GM23338 (cell line): ENCODE results near the gene ATXN7L1. TPM values are rescaled to one million over a fixed set of nuclear protein-coding genes. Genes with fewer than 3 reads are reported as not detected.

Experiments used
- ATAC-seq: fragments of 200-7000 bp; cut with Tn5 transposase; 3 replicates; pipeline ENCODE4 v1.9.1; 2020
- DNase-seq: peaks from one replicate; pipeline ENCODE4 v3.0.0-alpha.2; 2015; ENCODE audit warnings: low spot score
- H2AFZ ChIP-seq: fragments of 200-600 bp; sonication (generic); 2 replicates; pipeline ENCODE4 v1.8.0; 2016; ENCODE audit warnings: antibody characterized with exemption, mild to moderate bottlenecking, moderate library complexity
- H3F3A ChIP-seq: fragments of 200-600 bp; sonication (generic); replicated peaks from 2 replicates; pipeline ENCODE4 v1.8.0; 2017; ENCODE audit warnings: antibody characterized with exemption, mixed run types, low read depth
- H3K27ac ChIP-seq: fragments of 200-600 bp; sonication (generic); 2 replicates; pipeline ENCODE4 v1.6.1; 2016; ENCODE audit warnings: low read depth
- H3K27me3 ChIP-seq: fragments of 200-600 bp; sonication (generic); 2 replicates; pipeline ENCODE4 v1.8.0; 2016; ENCODE audit warnings: mild to moderate bottlenecking, mixed run types, moderate library complexity; ENCODE audit not compliant: insufficient read depth
- H3K36me3 ChIP-seq: fragments of 200-600 bp; sonication (generic); 2 replicates; pipeline ENCODE4 v1.8.0; 2016; ENCODE audit warnings: mild to moderate bottlenecking; ENCODE audit not compliant: insufficient read depth
- H3K4me1 ChIP-seq: fragments of 200-600 bp; sonication (generic); 2 replicates; pipeline ENCODE4 v1.8.0; 2016; ENCODE audit warnings: mild to moderate bottlenecking, moderate library complexity; ENCODE audit not compliant: insufficient read depth
- H3K4me2 ChIP-seq: fragments of 200-600 bp; sonication (generic); 2 replicates; pipeline ENCODE4 v1.7.1; 2017; ENCODE audit warnings: mixed run types
- H3K4me3 ChIP-seq: fragments of 200-600 bp; sonication (generic); 2 replicates; pipeline ENCODE4 v1.6.1; 2016; ENCODE audit warnings: mixed run types
- H3K79me2 ChIP-seq: fragments of 200-600 bp; sonication (generic); replicated peaks from 2 replicates; pipeline ENCODE4 v1.8.0; 2017; ENCODE audit warnings: mild to moderate bottlenecking; ENCODE audit not compliant: insufficient read depth
- H3K9me2 ChIP-seq: fragments of 200-600 bp; sonication (generic); 2 replicates; pipeline ENCODE4 v1.8.0; 2017; ENCODE audit not compliant: insufficient read depth
- H4K20me1 ChIP-seq: fragments of 200-600 bp; sonication (generic); replicated peaks from 2 replicates; pipeline ENCODE4 v1.8.0; 2017; ENCODE audit warnings: mild to moderate bottlenecking; ENCODE audit not compliant: insufficient read depth
- H3K27ac Mint-ChIP-seq: 2 replicates; pipeline ENCODE4 v1.8.0; 2020; ENCODE audit warnings: inconsistent platforms, mild to moderate bottlenecking, moderate library complexity, mixed read lengths
- H3K27me3 Mint-ChIP-seq: 3 replicates; pipeline ENCODE4 v1.8.0; 2022; ENCODE audit warnings: low read depth, mild to moderate bottlenecking, moderate library complexity, mixed read lengths, inconsistent platforms; ENCODE audit not compliant: insufficient read depth, poor library complexity
- H3K36me3 Mint-ChIP-seq: 3 replicates; pipeline ENCODE4 v1.8.0; 2021; ENCODE audit warnings: low read depth, mild to moderate bottlenecking, inconsistent platforms, moderate library complexity, mixed read lengths
- H3K4me1 Mint-ChIP-seq: 3 replicates; pipeline ENCODE4 v1.8.0; 2020; ENCODE audit warnings: mild to moderate bottlenecking, inconsistent platforms, mixed read lengths
- H3K4me3 Mint-ChIP-seq: 3 replicates; pipeline ENCODE4 v1.8.0; 2021; ENCODE audit warnings: moderate library complexity, mild to moderate bottlenecking, inconsistent platforms, mixed read lengths
- H3K9me3 Mint-ChIP-seq: 3 replicates; pipeline ENCODE4 v1.8.0; 2020; ENCODE audit warnings: moderate library complexity, mild to moderate bottlenecking, inconsistent platforms, mixed read lengths
- CREB1 ChIP-seq: fragments of 250-450 bp; sonication (Bioruptor Pico); IDR thresholded peaks from 2 replicates; pipeline ENCODE4 v1.5.0; 2020; ENCODE audit warnings: low read depth, mild to moderate bottlenecking, moderate library complexity
- CTCF ChIP-seq, 2 experiments: fragments of 200-600 bp in 1 of 2; sonication (generic) in 1 of 2; conservative IDR thresholded peaks; 2 replicates each; pipeline versions ENCODE4 v1.5.1 to v1.6.1; 2016 to 2017; ENCODE audit warnings: antibody characterized with exemption in 2 of 2, low read depth in 2 of 2, mild to moderate bottlenecking in 2 of 2, moderate library complexity in 1 of 2
- ETS1 ChIP-seq: IDR thresholded peaks from 2 replicates; pipeline ENCODE4 v1.6.1; 2016; ENCODE audit warnings: antibody characterized with exemption
- JUNB ChIP-seq: IDR thresholded peaks from one replicate; pipeline ENCODE4 v1.6.1; 2016; ENCODE audit warnings: antibody characterized with exemption; ENCODE audit not compliant: unreplicated experiment
- POLR2AphosphoS5 ChIP-seq: IDR thresholded peaks from 2 replicates; pipeline ENCODE4 v1.6.1; 2016; ENCODE audit warnings: antibody characterized with exemption, low read depth
- STAT1 ChIP-seq: IDR thresholded peaks from one replicate; pipeline ENCODE4 v1.6.1; 2016; ENCODE audit warnings: antibody characterized with exemption; ENCODE audit not compliant: unreplicated experiment
- ZNF114 ChIP-seq: fragments of 250-450 bp; sonication (Bioruptor Pico); IDR thresholded peaks from 2 replicates; pipeline ENCODE4 v1.5.0; 2020; ENCODE audit warnings: mild to moderate bottlenecking, moderate library complexity
- ZNF331 ChIP-seq: fragments of 250-450 bp; sonication (Bioruptor Pico); IDR thresholded peaks from 2 replicates; pipeline ENCODE4 v1.5.0; 2020; ENCODE audit warnings: low read depth, mild to moderate bottlenecking, moderate library complexity
- polyA plus RNA-seq: library from polyadenylated mRNA; unstranded; fragments of >200 nt; fragmentation: Nextera tagmentation; extraction: Ambion mirVana; gene quantifications from 2 replicates; pipeline ENCODE4 v1.2.1, GENCODE V29; 2016
- total RNA-seq: library from RNA; depleted of rRNA; stranded (reverse); fragments of >200 nt; shearing (Covaris generic); gene quantifications from 2 replicates; pipeline ENCODE4 v1.2.3, GENCODE V29; 2014

ATXN7L1 gene
- total and polyA plus RNA-seq, 2 experiments from 2014 or later, result 22.8 to 29.8 TPM

GRCh38 chr7:105745681-105746330, 130.6 kb downstream of the ATXN7L1 start:
- no peaks in the 10 kb centered on the region for H3K27me3 ChIP-seq
- Mint-ChIP-seq H3K36me3 (peaks cover 14% of the 10 kb centered on the region), H3K27me3 (peaks cover 6% of the 10 kb centered on the region), H3K4me3 (no peak overlapping the region), H3K27ac (peak overlapping the region; percentile 13), H3K9me3 (no peaks in the 10 kb centered on the region), H3K4me1 (peaks cover 42% of the 10 kb centered on the region)
- DNase-seq, result peak; percentile 50
- no peak overlapping the region for H3K4me2 ChIP-seq
- H3F3A ChIP-seq, result no peaks in the 10 kb centered on the region
- no peaks in the 10 kb centered on the region for H4K20me1 ChIP-seq
- H3K79me2 ChIP-seq, result no peaks in the 10 kb centered on the region
- no peak overlapping the region for H2AFZ ChIP-seq
- H3K27ac ChIP-seq, result no peak overlapping the region
- H3K36me3 ChIP-seq, result 0 out of 2 replicates have a peak, but pooled peaks cover 4% of the 10 kb centered on the region
- H3K4me1 ChIP-seq, result peaks cover 8% of the 10 kb centered on the region
- peak; percentile 47 for ATAC-seq
- H3K9me2 ChIP-seq, result 0 out of 2 replicates have a peak, but pooled peaks cover 10% of the 10 kb centered on the region
- TF ChIP-seq STAT1 (no peak), CTCF (conservative IDR thresholded peaks at IDR 0.05; ENCODE audit: low read depth in 2 of 2) (peak; percentile 35 to 44)
- H3K4me3 ChIP-seq, result no peak overlapping the region

- Histone ChIP-seq H4K20me1 (no peaks in the 10 kb centered on the region), H3K4me1 (peaks cover 8% of the 10 kb centered on the region), H3K4me3 (no peak overlapping the region), H3K9me2 (0 out of 2 replicates have a peak, but pooled peaks cover 13% of the 10 kb centered on the region), H3K4me2 (no peak overlapping the region), H3K36me3 (0 out of 2 replicates have a peak, but pooled peaks cover 4% of the 10 kb centered on the region), H3K79me2 (no peaks in the 10 kb centered on the region), H3K27ac (no peak overlapping the region), H3K27me3 (no peaks in the 10 kb centered on the region), H3F3A (no peaks in the 10 kb centered on the region), H2AFZ (no peak overlapping the region)
- Mint-ChIP-seq H3K4me1 (peaks cover 39% of the 10 kb centered on the region), H3K36me3 (peaks cover 12% of the 10 kb centered on the region), H3K9me3 (no peaks in the 10 kb centered on the region), H3K27ac (0 out of 2 replicates have a peak overlapping the region, but pooled peaks have one; percentile 12), H3K4me3 (no peak overlapping the region), H3K27me3 (peaks cover 6% of the 10 kb centered on the region)
- TF ChIP-seq CREB1 (CRISPR knock-in tag) (no peak), JUNB (no peak), ETS1 (no peak), CTCF (conservative IDR thresholded peaks at IDR 0.05; ENCODE audit: low read depth in 2 of 2) (no peak), POLR2AphosphoS5 (no peak), ZNF114 (CRISPR knock-in tag) (no peak), STAT1 (no peak), ZNF331 (CRISPR knock-in tag) (no peak)
- no peak for DNase-seq
- no peak for ATAC-seq
Observed at GRCh38 chr7:105744258-105744657, 132.1 kb downstream of the ATXN7L1 start.
